ENCODE results near the gene MATN4.

Gene MATN4

DNA sequence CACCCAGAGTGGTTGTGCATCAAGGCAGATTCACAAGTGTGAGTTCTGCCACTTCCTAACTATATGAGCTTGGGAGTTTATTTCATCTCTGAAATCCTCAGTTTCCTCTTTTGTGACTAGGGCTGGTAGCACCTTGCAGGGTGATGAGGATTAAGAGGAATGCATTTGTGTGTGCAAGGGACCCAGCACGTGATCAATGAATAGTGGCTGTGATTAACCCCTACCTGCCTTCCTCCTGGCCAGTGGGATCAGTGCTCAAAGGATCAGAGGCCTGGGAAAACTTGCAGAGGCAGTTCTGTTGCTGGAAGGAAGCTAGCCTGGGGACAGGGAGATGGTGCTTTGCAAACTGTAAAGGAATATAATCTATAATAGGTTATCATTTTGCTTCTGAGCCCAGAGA lies 32.9 kb upstream of the MATN4 start:
- no peak for DNase-seq

DNA sequence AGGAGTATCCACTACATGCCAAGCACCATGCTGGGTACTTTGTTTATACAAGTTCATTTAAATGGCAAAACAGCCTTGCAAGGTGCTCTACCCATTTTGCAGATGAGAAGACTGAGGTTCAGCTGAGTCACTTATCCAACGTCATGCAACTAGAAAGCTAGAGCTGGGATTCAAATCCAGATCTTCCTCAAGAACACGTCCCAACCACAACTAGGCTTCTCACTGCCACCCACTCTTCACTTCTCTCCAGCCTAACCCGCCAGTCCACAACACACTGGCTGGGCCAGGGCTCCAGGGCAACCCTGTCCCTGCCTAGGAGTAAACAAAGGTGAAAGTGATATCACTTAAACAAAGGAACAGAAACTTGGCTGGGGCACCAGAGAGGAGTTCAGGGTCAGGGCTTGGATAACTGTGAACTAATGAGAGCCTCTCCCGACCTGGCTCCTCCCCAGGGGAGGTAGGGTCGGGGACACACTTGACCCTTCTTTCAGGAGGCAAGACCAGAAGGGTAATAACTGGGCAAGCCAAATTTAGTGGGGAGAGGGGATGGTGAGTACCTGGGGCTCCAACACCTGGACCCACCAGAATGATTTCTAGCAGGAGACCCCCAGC lies 32.2 kb upstream of the MATN4 start:
- DNase-seq: no peak

DNA sequence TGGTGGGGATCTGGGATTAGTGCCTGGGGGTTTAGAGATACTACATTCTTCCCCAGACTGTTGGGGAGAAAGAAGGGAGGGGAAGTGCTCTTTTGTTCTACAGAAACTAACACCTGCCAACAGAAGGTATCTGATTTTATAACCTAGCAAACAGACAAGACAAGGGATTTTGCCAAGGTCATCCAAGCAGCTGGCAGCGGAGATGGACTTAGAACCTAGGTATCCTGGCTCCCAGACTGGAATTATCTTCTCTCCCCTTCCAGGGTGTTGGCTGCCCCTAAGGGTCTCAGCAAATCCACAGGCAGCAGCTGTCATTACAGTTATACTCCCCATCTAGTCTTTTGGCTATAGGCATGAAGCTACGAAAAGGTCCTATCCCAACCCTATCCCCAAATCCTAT lies 31.7 kb upstream of the MATN4 start:
- no peak for DNase-seq

DNA sequence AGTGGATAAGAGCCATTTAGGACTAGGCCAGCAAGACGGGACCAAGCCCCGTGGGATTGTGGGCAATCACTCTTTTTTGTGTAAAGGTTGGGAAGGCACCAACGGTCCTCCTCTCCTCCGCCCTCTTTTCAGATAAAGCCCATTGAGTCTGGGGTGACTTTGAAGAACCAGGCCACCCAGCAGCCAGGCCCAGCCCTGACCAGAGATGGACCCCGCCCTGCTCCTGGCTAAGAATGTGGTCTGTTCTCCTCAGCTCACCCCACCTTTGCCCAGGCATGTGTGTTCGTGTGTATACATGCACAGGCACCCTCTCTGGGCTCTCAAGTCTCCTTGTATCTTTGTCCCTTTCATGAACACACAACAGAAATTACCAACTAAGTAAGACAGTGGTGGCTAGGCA lies 31.0 kb upstream of the MATN4 start:
- DNase-seq: no peak

DNA sequence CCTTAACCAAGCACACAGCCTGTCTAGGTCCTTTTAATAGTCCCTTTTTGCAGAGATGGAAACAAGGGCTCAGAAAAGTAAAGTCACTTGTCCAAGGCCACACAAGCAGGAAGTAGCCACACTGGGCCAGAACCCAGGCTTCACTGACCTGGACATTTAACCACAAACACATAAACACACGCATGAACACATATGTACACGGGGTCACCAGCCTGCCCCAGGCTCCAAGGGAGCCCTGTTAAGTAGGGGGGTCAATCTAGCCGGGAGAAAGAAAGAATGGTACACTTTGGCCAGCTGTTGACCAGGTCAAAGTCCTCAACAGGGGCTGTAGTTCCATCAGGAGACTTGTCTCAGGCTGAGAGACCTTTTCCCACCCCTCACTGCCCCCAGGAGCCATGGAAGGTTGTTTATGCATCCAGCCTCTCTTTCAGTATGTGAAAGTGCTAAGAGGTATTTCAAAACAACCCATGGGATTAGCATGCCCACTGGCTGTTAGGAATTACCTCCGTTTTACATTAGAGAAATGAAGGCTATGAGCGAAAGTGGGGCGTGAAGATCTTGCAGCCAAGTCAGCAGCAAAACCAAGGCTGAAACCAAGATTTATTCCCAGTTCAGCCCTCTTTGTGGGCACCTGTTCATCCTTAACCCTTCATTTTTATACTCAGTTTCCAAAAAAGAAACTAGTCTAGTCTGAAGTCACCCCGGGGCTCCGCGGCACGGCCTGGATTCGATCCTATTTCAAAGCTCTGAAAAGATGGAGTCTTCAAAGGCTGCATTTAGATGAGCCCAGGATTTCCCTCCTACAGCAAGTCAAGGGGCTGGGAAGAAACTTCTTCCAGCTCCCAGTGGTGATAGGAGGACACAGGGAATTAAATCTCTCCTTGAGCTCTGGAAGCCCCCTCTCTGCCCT lies 30.3 kb upstream of the MATN4 start:
- no peak for DNase-seq

DNA sequence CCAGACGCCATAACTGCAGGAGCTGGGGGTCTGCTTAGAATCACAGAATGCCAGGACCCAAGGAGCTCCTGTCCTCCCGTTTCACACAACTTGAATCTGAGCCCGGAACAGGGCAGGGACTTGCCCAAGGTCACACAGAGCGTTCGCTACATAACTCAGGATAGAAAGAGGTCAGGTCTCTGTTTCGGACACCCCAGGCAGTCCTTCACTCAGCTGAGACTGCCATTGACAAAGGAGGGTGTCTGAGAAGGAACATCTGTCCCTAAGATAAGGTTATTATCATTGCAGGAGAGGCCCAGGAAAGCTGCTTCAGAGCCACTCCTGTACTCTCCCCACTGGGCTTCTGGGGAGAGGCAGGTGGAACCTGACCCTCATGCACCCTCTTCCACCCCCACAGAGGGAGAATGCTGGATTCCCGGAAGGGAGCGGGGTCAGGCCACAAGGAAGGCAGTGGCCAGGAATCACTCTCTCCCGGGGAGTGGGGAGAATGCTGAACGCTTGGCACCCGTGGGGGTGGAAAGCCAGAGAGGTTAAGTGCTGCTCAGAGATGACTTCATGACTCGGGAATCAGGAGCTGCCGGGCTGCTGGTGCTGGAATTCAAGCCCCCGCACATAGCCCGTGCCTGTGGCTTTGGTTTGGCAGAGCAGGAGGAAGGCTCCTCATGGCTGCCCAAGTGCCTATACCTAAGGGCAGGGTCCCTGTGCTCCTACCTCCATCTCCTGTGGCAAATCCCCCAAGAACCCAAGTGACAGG lies 29.4 kb upstream of the MATN4 start:
- no peak for DNase-seq

DNA sequence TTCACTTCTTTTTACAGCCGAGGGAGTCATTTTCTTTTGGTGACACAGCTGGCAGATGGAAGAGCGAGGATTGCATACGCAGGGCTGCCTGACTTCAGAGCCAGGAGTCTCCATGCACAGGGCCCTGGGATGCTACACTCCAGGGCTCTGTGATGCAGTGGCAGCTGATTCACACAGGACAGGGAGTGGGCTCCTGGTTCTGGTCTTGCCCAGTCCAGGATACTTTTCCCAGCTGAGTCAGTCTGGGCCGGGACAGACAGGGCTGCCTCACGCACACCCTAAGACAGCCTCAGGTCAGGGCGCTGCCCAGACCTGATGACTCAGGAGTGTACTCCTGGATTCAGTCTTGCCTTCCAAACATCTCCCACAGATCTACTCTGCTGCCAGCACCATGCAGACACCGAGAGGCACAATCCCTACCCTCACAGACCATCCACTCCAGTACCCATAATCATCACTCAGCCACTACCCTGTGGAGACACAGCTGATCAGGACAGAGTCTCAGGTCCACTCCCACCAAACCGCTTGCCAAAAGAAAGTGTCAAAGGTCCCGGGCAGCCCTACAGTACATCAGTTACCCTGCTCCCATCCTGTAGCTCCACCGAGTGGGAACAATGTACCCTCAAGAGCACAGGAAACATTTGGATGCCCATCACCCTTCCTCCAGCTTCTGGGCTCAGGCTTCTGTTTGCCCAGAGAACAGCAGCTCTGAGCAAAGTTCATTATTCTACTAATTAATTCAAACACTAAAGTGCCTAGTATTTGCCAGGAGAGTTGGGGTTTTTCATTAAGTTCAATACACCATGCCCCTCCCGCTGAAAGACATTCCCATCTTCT lies 28.6 kb upstream of the MATN4 start:
- no peak for DNase-seq

DNA sequence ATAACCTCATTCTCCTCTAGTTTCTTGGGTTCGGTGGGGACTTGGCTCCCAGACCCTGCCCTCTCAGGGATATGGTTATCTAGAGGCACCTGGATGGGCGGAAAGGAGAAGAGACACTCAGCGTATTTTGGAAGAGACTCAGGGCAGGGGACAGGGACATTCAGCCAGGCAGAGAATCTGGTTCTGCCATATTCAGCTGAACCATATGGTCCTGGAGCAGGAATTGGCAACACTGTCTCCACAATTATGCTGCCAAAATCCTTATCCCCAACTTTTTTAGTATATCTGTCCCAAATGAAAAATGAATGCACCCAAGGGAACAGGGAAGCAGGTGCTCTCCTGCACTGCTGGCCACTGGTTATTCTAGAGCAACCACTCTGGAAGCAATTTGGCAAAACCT lies 22.4 kb upstream of the MATN4 start:
- DNase-seq: no peak

DNA sequence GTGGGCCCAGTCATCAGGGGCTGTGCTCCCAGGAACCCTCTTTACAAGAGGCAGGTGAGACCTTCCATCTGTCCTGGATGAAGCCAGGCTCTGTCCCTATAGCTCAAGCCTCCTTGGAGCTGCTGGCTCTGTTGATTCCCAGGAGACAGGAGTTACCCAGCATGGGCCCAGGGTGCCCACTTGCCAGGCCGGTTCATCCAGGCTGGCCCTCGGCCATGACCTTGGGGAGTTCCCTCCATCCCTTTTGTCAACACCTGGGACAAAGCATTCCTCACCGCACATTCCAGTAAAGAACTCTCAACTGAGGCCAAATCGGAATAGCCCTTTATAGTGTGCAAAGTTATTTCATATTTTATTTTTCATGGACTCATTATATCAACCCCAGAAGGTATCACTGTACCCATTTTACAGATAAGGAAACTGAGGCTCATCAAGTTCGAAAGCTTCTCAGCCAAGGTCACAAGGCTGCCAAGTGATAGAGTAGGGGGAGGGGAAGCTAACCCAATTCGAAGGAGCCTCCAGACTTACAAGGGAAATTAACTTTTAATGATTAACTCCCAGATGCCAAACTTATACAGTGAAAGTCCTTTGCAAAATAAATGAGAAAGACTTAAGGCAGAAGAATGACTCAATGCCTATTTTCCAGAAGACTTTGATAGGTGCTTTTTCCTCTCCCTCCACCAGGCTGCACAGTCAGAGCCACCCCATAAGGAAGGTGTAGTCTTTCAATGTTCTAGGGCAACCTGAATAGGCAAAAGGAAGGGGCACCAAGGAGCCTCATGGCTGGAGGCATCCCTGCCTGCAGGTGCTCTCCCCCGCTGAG lies 21.6 kb upstream of the MATN4 start:
- no peak for DNase-seq

DNA sequence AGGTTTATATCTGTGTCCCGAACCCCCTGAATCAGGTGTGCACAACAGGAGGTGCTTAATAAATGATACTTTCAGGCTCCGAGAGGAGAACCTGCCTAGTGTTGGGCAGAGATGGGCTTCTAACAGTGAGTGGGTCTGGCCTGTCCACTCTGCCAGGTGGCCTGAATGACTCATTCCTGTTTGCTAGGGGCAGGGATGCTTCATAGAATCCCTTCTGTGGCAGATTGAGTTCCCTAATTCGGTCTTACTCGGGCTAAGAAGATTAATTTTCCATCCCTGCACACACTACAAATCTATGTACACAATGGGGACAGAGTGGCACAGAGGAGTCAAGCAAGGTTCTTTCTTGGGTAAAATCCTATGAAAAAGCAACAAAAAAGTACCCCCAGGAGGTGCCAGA lies 20.4 kb upstream of the MATN4 start:
- no peak for DNase-seq

DNA sequence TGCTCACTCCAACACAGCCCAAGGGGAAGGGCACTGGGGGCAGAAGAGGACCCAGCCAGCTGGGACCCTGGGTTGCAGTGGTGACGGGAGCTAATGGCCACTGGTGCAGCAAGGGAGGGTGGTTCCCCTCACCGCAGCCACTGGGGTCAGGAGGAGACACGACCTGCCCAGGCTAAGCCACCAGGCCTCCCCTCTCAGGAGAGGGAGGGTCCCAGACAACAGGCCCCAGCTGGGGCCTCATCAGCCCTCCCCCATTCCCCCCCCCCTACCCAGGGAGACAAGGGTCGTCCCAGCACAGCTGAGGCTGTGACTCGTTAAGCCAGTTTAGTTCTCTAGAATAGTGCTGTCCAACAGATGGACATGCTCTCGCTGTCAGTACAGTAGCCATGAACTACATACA lies 17.3 kb upstream of the MATN4 start:
- DNase-seq: no peak

DNA sequence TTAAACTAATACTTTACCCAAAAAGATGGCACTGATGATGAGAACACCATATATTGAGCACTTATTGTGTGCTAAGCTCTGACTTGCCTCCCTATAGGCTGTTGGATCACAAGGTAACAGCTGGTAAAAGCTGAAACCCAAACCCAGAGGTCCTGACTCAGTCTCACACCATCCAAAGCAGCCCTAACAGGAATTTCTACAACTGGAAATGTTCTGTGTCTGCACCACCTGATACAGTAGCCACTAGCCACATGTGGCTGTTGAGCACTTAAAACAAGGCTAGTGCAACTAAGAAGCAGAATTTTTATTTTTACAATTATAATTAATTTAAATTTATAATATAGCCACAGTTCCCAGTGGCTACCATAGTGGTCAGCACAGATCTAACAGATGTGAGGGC lies 15.6 kb upstream of the MATN4 start:
- DNase-seq: no peak

DNA sequence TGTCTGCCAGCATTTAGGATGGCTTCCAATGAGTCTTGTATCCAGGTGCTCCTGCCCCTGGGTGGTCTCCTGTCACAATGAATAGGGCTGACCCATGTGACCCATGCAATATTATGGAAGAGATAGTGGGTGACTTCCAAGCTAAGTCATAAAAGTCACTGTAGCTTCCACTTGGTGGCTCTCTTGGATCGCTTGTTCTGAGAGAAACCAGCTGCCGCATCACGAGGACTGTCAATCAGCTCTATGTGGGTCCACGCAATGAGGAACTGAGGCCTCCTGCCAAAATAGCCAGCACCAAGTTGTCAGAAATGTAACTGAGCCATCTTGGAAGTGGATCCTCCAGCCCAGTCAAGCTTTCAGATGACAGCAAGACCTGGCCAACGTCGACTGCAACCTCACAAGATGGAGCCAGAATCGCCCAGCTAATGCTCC lies 14.9 kb upstream of the MATN4 start:
- DNase-seq: no peak

DNA sequence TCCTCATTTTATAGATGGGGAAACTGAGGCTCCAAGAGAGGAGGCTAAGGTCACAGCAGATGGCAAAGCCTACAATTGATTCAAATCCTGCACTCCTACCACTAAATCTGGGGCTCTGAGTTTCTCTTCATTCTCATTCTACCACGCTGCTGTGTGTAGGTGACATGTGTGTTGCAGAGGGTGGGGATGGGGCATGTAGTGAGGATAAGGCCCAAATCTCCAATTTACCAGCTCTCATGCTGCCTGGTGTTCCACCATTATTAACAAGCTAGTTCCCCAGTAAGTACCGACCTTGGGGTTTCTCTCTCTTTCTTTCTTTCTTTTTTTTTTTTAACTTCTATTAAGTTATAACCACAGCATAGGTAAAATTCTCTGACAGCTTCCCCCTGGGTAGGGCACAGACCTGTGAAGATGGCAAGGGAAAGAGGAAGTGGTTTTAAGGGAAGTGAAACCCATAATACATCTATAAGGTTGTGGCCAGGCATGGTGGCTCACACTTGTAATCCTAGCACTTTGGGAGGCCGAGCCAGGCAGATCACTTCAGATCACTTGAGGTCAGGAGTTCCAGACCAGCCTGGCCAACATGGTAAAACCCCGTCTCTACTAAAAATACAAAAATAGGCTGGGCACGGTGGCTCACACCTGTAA lies 13.0 kb upstream of the MATN4 start:
- DNase-seq: peak; percentile 49

DNA sequence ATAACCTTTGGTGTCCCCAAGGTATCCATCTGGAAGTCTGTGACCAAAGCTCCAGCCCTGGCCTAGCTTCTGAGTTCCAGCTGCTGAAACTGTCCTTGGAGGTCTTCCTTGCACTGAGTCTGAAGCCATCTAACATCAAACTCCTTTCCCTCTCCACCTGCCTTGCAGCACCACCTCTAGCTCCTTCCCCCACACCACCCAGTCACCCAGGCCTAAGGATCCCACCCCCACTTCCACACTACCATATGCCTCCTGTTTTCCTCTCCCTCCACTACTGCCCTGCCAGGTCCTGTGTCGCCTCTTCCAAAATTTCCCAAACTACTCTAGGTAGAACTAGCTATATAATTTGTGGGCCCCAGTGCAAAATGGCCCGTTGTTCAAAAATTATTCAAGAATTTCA lies 10.8 kb upstream of the MATN4 start:
- no peak for DNase-seq

DNA sequence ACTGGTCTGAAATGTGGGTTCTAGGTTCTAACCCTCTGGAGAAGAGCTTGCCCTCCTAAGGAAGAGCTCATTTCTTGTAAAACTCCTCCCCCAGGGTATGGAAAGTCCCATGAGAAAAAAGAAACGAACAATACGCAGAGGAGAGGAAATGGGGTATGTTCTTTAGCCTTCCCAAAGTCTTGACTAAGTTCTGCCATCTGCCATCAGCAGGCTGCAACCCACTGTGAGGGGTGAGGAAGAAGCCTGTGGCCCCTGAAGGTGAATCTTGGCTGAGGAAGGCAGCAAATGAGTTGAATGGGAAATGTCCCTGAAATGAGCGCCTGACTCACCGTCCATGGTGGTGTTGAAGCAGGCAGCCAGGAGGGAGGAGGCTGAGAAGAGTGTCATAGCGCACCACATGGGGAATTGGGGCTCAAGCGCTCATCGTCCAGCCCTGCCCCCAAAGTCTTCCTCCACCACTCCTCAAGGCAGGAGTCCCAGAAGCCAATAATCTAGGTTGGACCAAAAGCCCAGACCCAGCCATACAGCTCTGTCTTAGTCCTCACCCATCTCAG lies 10.4 kb upstream of the MATN4 start:
- no peak for DNase-seq

DNA sequence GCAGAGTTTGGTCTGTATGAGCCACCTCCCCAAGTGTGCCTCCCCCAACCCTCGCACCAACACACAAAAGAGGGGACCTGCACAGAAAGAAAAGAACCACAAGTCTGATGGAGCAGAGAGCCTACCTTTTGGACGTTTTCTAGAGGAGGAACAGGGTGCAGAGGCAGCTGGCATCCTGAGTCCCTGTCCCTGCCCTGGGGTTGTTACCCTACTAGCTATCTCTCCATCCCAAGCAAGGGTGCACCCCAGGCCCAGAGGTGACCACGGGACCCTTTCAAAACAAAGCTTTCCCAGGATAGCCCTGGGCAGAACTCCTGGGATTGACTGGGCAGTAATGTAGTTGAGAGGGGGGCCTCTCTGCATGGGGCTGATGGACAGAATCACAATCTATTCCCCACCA lies 9.7 kb upstream of the MATN4 start:
- DNase-seq: no peak

DNA sequence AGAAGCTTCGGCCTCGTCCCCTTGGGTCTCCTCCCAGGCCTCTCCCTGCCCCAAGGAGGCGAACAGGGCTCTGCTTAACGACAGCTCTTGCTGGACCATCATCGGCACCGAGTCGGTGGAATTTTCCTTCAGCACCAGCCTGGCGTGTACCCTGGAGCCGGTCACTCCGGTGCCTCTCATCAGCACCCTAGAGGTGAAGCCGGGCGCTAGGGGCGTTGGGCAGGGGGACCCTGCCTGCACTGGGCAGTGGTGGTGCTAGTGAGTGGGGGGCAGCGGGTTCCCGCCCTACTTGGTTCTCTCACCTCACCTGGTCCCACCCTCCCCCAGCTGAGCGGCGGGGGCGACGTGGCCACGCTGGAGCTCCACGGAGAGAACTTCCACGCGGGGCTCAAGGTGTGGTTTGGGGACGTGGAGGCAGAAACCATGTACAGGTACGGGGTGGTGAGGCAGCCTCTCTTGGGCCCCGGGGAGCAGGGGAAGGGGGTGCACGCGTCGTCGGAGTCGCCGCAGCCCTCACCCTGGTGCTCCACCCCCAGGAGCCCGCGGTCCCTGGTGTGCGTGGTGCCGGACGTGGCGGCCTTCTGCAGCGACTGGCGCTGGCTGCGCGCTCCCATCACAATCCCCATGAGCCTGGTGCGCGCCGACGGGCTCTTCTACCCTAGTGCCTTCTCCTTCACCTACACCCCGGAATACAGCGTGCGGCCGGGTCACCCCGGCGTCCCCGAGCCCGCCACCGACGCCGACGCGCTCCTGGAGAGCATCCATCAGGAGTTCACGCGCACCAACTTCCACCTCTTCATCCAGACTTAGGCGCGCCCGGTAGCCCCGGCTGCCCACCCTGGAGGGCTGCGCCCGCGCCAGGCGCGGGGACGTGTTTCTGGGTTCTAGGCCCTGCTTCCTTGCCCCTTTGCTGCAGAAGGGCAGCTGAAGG lies 8.3 kb upstream of the MATN4 start:
- no peak for DNase-seq

DNA sequence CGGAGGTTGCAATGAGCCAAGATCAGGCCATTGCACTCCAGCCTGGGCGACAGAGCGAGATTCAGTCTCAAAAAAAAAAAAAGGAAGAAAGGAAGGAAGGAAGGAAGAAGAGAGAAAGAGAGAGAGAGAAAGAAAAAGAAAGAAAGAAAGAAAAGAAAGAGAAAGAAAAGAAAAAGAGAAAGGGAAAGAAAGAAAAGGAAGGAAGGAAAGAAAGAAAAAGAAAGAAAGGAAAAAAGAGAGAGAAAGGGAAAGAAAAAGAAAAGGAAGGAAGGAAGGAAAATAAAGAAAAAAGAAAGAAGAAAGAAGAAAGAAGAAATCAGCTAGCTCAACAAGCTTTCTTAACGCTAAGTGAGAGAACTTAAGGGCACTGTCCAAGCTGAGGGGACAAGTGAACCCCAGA lies 7.6 kb upstream of the MATN4 start:
- no peak for DNase-seq

DNA sequence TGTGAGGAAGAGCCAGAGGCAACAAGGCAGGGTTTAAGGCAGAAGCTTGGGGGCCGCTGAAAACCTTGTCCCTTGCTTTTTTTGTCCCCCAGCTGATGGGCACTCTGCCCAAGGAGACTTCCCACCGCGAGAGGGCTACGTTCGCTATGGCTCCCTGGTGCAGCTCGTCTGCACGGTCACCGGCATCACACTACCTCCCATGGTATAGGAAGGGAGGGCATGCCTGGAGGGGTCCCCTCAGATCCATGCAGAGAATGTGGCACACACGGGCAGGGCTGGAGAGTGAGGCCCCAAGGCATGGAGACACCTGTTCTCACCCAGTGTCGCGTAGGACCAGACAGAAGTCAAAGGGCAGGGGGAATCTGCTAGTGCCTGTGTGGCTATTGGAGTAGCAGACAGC lies 5.8 kb upstream of the MATN4 start:
- no peak for DNase-seq
